Measurements from ENCODE around the gene PPP1R14C.
"Not testable (repeated sequence)": the region's sequence is repeated elsewhere in the genome, so short reads cannot be mapped to it uniquely, and the experiment has no call there.

Gene PPP1R14C

DNA sequence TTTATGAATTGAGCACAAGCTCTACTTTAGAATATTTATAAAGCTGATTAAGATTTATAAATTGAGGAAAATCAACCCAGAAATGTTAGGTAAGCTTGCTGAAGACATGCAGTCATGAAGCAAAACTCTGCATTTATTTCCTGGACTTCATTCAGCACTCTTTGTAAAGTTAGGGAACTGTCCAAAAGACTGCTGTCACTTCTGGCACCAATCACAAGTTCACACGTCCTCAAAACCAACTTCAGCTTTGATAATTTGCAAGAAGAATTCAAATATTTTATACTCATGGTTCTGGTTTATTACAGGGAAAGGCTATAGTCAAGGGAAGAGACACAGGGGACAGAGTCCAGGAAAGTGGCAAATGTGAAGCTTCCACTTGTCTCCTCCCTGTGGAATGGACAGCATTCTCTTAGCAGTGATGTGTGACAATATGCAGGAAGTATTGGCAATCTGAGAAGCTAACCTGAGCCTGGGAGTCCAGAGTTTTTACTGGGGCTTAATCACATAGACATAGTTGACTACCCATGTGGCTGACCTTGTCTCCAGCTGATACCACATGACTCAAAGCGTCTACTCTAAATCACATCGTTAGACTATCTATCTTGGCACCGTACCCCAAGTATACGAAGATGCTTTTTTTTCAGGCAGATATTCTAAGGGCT is 85.4 kb downstream of the PPP1R14C start:
- DNase-seq = no peak

DNA sequence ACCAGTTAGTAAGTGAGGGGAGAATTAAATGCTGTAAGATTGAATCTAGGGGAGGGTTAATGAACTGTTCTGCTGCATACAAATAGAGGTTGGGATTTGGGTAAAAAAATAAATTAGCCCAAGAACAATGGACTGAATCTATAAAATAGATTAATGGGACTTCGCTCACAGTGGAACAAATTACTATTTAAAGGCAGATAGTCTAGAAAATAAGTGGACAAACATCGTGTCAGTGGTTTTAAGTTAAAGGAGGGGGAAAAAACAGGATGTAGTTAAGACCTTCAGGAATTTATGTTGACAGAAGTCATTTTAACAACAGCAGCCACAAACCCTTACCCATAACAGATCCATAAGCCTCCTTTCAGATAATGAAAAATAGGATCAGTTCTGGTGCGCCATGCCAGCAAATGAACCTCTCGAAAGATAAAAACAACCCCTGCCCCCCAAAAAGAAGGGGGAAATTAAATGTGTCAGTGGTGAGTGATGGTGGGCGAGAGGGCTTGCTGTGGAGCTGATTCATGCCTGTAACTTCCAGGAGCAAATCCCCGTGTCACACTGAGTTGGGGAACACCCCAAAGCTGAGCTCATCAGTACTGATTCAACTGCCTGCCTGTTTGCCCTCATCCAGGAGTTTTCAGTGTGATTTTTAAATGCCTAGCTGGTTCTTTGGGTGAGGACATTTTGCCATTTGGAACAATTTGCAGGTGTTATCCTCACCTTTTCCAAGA is 86.8 kb downstream of the PPP1R14C start:
- DNase-seq = peak; percentile 59

DNA sequence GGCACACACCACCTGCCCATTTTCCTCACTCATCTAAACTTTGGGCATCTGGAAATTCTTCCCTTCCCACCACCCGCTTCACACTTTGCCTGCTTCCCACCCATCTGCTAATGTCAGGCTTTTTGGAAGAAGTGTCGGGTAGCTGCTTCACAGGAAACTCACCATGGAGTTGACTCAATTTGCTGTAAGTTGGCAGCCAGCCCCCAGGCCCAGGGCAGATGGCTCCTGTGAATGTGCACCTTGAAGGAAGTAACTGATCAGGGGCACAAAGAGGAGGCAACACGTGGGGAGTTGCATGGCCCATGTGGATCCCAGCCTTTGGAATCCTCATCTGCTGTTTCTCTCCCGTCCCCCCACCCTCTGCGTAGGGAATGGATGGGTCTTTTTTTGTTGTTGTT is 87.3 kb downstream of the PPP1R14C start:
- DNase-seq = no peak

DNA sequence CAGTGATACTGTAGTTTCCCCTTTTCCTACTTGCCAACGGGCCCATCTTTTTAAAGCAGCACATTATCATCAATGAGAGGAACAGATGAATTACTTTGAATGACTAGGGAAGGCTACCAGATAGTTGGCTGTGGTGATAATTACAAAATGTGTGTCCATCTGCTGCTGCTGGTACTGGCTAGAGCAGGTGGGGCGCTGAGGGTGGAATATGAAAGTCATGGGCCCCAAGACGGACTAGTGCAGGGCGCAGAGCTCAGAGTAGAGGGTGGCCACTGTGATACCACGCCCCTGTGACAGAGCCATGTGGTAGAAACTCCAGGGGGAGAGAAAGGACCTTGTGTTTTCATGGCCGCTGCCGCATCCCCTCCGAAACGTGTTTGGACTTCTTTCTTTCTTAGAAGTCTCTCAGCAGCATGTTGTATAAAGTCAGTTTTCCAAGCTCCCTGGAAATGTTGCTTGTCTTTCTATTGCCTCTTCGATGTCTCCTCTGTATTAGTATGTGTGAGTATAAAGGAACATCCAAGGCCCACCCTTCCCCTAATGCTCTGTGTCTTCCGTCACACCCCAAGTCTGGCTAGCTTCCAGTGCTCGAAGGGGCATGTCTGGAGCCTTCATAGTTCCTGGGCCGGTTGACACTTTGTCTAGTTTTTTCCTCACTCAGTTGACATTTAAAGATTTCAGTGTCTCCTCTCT is 88.1 kb downstream of the PPP1R14C start:
- DNase-seq = no peak

DNA sequence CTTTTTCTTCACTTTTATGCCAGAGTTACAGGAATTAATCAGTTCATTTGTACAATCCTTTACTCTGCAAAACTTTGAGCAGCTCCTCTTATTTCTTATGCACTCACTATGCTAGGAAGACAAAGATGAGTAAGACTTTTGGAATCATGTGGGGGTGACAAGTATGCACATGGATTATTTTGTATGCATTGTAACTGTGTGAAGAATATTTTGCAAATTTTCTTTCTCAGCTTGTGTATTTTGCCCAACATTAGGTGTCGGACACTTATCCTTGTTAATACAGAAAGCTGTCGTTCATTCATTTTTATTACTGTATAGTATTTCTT is 88.6 kb downstream of the PPP1R14C start:
- no peak for DNase-seq

DNA sequence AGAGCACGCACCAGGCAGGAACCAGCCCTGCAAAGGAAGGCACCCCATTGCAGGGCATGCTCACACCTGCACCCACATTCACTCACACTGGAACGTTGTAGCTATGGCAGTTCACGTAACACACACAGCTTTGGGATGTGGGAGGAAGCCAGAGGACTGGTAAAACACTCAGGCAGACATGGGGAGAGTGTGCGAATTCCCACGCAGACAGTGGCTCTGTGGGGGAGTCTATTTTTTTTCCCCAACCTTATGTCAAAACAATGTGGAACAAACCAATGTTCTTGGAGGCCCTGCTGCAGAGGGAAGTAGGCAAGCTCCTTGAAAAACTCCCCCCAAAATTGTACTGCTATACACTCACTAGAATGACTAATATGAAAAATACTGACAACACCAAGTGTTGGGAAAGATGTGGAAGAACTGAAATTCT is 91.0 kb downstream of the PPP1R14C start:
- no peak for DNase-seq

DNA sequence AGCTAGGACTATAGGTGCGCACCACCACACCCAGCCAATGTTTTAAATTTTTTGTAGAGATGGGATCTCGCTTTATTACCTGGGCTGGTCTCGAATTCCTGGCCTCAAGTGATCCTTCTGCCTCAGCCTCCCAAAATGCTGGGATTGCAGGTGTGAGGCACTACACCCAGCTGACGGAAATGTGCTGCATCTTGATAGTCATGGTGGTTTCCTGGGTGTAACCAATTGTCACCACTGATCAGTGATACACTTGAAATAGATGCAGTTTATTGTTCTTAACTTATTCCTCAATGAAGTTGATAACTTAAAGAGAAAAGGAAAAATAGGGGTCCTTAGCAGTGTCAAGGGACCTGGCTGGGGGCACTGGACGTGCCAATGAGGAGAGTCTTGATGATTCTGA is 92.4 kb downstream of the PPP1R14C start:
- DNase-seq = no peak

DNA sequence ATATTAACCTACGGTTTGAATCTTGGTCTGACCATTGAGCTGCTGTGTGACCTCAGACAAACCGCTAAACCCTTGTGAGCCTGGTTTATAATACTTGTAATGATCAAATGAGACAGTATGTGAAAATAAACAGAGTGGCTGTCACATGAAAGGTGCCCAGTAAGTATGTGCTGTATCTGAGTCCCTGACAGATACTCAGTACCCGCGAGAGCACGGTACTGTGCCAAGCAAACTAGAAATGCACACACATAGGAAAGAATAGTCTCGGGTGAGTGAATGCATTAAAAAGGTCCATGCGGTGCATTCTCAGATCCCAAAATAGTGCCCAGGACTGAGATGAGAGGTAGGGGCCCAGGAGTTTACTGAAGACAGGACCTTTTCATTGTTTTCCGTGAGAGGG is 93.3 kb downstream of the PPP1R14C start:
- DNase-seq = no peak

DNA sequence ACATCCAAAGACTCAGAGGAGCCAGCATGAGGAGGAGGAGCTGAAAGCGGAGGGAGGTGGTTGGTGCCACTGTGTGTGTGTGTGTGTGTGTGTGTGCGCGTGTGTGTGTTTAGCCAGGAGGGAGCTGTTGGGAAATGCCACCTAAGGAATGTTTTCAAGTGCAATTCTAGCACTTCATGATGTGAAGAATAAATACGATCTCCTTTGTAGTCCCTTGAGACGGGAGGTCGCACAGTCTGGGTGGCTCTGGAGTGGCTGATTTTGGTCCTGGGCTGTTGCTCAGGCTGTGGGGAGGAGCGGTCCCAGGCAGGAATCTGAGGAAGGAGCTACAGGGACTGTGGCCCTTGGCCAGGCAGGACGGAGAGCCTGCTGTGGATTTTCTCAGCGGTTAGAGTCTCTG is 93.7 kb downstream of the PPP1R14C start:
- no peak for DNase-seq

DNA sequence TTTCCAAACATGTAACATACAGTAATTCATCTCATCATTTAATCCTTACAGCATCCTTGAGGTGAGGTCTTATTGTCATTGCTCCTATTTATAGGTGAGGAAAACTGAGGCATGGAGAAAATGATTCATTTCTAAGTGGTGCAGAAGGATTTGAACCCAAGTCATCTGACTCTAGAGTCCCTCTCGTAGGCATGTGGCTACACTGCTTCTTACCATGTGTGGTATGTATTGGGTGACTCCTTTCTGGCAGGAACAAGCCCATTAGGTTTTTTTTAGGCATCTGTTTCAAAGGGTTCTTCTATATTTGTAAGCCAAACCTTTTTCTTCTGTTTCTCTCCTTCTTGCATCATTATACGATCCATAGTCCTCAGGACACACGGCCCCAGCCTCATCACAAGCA is 94.8 kb downstream of the PPP1R14C start:
- DNase-seq = no peak

DNA sequence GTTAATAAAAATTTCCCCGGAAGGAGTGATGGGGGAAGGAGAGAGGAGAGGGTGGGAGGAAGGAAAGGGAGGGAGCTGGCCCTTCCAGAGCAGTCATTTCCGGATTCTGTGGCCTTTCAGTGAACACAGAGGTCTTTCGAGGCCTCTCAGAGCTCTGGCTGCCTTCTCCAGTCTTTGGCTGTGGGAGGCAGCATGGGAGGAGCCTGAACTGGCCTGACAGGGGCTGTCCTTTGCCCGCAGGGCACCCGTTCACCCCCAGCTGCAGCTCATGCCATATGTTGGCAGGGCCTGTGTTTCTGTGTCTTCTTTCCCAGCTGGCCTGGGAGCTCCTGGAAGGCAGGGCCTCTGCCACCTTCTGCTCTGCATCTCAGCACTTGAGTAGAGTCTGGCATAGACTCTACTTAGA is 95.5 kb downstream of the PPP1R14C start:
- DNase-seq = no peak

DNA sequence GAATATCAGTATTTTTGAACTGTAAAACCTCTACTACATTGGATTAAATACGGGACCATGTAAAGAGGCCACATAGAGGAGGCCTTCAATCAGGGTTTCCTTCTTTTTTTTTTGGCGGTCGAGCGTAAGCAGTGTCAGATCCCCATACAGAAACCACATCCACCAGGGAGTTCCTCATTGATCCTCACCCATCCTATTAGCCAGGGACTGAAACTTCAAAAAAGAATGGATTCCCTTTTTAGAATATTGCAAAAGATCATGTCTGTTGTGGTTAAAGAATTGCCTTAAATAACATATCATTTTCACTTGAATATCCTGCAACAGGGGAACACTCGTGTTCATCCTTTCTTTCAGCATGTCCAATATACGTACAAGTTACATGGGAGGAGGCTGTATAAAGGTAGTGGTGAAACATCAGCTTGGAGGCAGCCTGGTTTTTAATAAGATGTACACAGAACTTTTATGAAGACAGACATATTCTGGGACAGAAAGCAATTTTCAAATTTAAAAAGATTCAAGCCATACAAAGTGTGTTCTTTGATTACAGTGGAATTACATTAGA is 96.1 kb downstream of the PPP1R14C start:
- DNase-seq = no peak

DNA sequence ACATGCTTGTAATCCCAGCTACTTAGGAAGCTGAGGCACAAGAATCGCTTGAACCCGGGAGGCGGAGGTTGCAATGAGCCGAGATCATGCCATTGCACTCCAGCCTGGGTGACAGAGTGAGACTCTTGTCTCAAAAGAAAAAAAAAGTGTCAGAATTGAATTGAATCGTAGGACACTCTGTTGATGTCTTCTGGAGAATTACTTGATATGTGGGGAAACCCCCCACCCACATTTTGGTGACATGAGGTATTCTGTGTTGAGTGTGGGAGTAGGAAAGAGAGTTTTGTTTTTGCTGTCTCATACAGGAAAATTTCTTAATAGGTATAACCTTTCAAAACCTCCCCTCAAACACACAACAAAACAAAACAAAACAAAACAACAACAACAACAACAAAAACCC is 98.9 kb downstream of the PPP1R14C start:
- not testable (repeated sequence) for DNase-seq

DNA sequence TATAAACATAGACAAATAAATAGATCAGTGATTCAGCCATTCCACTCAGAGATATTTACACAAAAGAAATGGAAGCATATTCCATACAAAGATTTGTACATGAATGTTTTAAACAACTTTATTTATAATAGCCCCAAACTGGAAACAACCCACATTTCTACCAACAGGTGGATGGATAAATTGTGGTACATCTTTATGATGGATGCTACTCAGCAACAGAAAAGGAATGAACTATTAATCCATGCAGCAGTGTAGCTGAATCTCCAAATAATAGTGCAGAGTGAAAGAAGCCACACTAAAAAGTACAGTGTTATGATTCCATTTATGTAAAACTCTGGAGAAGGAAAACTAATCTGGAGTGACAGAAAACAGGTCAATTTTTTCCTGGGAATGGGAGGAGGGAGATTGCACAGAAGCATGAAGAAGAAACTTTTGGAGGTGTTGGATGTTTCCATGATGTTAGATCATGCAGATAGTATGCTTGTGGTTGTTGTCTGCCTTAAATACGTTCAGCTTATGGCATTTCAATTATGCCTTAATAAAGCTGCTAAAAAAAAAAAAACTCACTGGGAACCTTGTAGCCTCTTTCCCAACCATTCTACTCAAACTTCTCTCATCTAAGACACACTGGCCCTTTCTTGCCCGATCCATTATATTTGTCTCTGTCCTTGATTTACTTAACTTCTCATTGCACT is 100.9 kb downstream of the PPP1R14C start:
- no peak for DNase-seq

DNA sequence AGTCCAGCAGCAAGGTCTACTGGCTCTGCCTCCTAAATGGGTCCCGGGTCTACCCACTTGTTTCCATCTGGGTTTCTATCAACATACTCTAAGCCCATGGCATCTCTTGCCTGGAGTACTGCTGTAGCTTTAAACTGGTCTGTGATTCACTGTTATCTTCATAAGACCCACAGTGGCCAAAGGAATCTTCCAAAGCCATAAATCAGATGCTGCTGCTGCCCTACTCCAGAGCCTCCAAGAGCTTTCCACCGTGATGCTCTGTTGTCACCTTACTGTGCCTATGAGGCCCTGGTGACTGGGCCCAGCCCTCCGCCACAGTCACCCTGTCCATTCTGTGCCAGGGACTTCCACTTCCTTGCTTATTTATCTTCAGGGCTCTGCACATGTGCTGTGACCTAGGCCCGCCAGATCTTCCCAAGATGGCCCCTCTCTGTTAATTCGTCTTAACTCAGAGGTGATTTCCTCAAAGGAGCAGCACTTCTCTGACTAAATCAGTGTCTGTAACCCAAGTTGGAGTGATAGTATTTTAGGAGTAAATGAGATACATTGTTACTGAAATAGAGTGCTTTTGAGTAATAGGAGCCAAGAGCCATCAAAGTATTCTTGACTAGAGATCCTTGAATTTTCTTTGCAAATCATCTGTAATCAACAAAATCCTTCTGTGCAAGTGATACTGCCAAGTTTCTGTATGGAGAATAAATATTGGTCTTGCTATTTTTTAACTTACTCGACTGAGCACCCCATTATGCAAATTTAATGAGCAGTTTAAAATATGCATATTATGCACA is 102.5 kb downstream of the PPP1R14C start:
- no peak for DNase-seq

DNA sequence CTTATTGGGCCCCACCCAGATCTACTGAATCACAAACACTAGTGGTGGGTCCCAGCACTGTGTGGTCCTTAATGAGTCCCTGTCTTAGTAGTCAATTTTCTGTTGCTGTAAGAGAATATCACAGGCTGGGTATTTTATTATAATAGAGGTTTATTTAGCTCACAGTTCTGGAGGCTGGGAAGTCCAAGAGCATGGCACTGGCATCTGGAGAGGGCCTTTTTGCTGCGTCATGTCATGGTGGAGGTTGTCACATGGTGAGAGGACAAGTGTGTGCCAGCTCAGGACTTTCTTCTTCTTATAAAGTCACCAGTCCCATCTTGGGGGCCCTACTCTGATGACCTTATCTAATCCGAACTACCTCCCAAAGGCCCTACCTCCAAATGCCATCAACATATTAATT is 105.0 kb downstream of the PPP1R14C start:
- no peak for DNase-seq

DNA sequence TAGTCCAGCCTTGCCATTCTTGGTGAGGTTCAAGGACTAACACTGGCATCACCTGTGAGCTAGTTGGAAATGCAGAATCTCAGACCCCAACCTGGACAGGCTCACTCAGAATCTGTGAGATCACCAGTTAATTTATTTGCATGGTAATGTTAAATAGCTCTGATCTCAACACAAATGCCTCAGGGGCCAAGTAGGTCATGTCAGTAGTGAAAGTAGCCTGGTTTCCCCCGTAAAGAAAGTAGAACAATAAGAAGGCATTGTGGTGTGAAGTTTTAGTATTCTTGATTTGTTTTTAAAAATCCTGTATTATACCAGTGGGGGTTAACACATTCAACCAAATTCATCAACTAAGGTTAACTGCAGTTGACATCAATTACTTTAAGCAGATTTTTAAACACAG is 105.5 kb downstream of the PPP1R14C start:
- no peak for DNase-seq

DNA sequence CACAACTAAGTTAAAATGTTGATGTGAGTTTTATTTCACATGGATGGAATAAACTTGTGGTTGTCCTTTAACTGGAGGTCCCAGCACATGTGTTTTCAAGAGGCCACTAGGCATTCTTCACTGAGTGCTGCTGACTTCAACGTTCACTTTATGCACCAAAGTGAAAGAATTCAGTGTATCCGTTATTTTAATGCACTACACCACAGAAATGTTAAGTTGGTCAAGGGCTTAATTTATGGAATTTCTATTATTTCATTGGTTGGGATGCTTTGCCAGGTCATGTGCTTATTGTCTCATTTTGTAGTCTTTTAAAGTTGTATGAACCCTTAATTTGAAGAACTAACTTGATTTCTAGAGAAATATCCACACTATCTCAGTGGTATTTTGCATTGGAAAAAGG is 106.4 kb downstream of the PPP1R14C start:
- DNase-seq = no peak

DNA sequence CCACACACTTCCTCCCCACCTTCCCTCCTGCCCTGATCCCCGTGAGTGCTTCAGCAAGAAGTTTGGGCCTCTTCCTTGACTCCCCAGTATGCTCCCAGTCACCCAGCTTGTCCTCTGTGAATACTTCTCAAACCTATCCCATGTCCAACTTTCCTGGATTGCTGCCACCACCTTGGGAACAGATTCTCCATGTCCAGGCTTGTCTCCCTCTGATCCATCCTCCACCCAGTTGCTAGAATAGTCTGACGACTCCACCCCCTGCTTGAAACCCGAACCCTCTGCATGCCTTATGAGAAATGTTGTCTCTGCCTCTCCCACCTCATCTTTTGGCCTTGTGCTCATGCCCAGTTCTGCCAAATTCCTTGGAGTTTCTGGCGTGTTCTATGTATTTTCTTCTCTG is 108.0 kb downstream of the PPP1R14C start:
- peak; percentile 72 for DNase-seq

DNA sequence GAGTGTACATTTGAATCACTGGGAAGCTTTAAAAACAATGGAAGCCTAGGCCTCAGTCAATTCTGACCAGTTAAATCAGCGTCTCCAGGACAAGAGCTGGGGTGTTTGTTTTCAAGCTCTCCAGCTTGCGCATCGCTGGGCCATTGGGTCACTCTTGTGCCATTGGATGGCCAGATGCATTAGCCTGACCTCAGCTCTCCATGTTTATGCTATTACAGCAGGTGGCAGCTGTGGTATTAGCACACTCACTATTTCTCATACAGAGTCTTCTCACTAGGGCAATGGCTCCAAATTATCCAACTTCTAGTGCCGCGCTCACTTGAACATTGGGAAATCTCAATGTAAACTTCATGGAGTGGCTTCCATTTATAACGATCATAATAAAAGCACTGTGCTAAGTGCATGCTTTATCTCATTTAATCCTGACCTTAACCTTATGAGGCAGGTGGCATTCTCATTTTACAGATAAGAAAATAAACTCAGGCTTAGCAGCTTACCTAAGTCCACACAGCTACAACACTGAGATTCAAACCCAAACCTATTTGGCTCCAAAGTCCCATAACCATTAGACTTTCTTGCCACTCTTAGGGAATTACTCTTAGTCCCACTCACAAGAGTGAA is 108.8 kb downstream of the PPP1R14C start:
- DNase-seq = no peak

DNA sequence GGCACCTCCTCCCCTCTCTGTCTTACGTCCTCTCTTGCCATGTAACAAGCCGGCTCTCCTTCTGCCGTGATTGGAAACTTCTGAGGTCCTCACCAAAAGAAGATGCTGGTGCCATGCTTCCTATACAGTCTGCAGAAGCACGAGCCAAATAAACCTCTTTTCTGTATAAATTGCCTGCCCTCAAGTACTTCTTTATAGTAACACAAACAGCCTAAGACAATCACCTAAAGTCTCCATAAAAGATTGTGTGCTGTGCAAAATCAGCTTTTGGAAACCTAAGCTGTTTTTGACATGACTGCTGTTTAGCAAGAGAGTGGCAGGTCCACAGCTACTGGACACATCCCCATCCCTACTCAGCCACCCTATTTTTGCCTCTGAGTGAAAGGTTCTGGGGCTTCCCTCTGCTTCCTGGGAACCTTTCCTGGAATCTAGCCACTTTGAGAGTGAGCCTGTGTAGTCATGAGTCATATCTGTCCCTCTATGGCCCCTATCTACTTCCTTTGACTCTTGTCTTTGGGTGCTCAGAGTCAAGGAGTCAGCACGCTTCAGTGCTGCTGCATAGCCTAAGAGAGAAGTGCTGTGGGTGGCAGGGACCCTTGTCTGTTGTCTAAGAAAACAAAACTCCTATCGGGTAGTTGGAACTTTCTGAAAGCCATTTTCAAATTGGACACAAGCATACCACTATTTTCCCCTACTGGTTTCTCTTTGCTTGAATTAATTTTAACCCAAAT is 110.0 kb downstream of the PPP1R14C start:
- DNase-seq = no peak
